Gastroesophageal sphincter (tissue), 4 donors: Measurements from ENCODE around the gene CNPY2. TPM values are rescaled to one million over a fixed set of nuclear protein-coding genes. Genes with fewer than 3 reads are reported as not detected.
A peak's percentile ranks its signal among the peaks of the same experiment; 100 is the strongest.

ENCODE experiments used
- ATAC-seq: fragments of 150-250 bp; one replicate; pipeline ENCODE4 v1.9.1; 2016; ENCODE audit warnings: mild to moderate bottlenecking, moderate library complexity
- H3K27ac ChIP-seq, 4 donors: fragments of 200-600 bp; sonication (generic) in 3 of 4; 1 replicate in 3 of 4; 2 replicates in 1 of 4; pipeline ENCODE4 v1.5.1; 2016 to 2019
- H3K27me3 ChIP-seq: fragments of 200-600 bp; sonication (generic); one replicate; pipeline ENCODE4 v1.5.1; 2019
- H3K36me3 ChIP-seq, 2 donors: fragments of 200-600 bp; sonication (generic); one replicate each; pipeline ENCODE4 v1.5.1; 2019; ENCODE audit warnings: control low read depth in 1 of 2
- H3K4me1 ChIP-seq, 3 donors: fragments of 200-600 bp; sonication (generic); 1 replicate in 2 of 3; 2 replicates in 1 of 3; pipeline ENCODE4 v1.5.1; 2016 to 2019; ENCODE audit warnings: control low read depth in 2 of 3
- H3K4me3 ChIP-seq, 2 donors: fragments of 200-600 bp; sonication (generic); one replicate each; pipeline ENCODE4 v1.5.1; 2019; ENCODE audit warnings: mild to moderate bottlenecking in 1 of 2, moderate library complexity in 1 of 2
- H3K9me3 ChIP-seq, 3 donors: fragments of 200-600 bp; sonication (generic); one replicate each; pipeline ENCODE4 v1.5.1; 2017 to 2019; ENCODE audit warnings: control low read depth in 2 of 3
- CTCF ChIP-seq, 4 experiments: fragments of 200-600 bp in 2 of 4; fragments of 450-650 bp in 2 of 4; sonication (generic) in 1 of 4; IDR thresholded peaks; one replicate each; pipeline ENCODE4 v1.5.1; 2017 to 2019; ENCODE audit warnings: antibody characterized with exemption in 4 of 4, mild to moderate bottlenecking in 2 of 4, moderate library complexity in 2 of 4
- EP300 ChIP-seq: sonication (generic); formaldehyde crosslinking; IDR thresholded peaks from one replicate; pipeline ENCODE4 v1.6.1; 2017; ENCODE audit warnings: antibody characterized with exemption, mild to moderate bottlenecking
- POLR2A ChIP-seq, 2 donors: fragments of 450-650 bp; IDR thresholded peaks; one replicate each; pipeline ENCODE4 v1.6.1; 2017; ENCODE audit warnings: antibody characterized with exemption in 2 of 2, mild to moderate bottlenecking in 2 of 2, moderate library complexity in 1 of 2
- POLR2AphosphoS5 ChIP-seq: sonication (generic); formaldehyde crosslinking; IDR thresholded peaks from one replicate; pipeline ENCODE4 v1.6.1; 2017; ENCODE audit warnings: antibody characterized with exemption
- WGBS, 2 donors: methylation state at CpG; one replicate each; pipeline ENCODE4 v1.1.5; 2018; ENCODE audit warnings: low coverage in 1 of 2; 5-methylcytosine and 5-hydroxymethylcytosine counted together
- total RNA-seq, 4 donors: library from RNA; depleted of rRNA; stranded (reverse); fragments of >200 nt; gene quantifications; one replicate each; pipeline ENCODE4 v1.1.0, GENCODE V29; 2016

The CNPY2 gene
- total RNA-seq, result 10 to 100 TPM; 55.7 to 82.0 (median 65.2) TPM

GRCh38 chr12:56315622-56316473, at the start of gene CNPY2:
Gene CNPY2, minus strand, starts transcription at chr12:56315988. Its CDS starts 771 bp downstream, at chr12:56315217.
- peak within 1 kb of the TSS; percentile 71 to 89 for H3K4me3 ChIP-seq
- peaks cover 0 to 68% of the 10 kb centered on the region in 2 donors for H3K36me3 ChIP-seq
- H3K4me1 ChIP-seq, result peaks cover 0 to 25% (median 9%) of the 10 kb centered on the region in 3 donors
- no peaks in the 10 kb centered on the region for H3K27me3 ChIP-seq
- WGBS, 2 donors, result 0% methylated on average over 3 to 9 of the region's 62 CpGs
- ATAC-seq, result peak; percentile 98
- no peaks in the 10 kb centered on the region for H3K9me3 ChIP-seq
- H3K27ac ChIP-seq, result peak within 1 kb of the TSS; percentile 69 to 96 (median 93)
- TF ChIP-seq POLR2A (IDR thresholded peaks at IDR 0.05), result peak; percentile 75 to 76
- TF ChIP-seq POLR2AphosphoS5, result peak; percentile 75
- TF ChIP-seq CTCF (IDR thresholded peaks at IDR 0.05), result peak in 3 of 4 experiments; percentile 16 to 42 (median 29)
- TF ChIP-seq EP300, result no peak

- H3K4me3 ChIP-seq, result no peak within 1 kb of the TSS
- no peaks in the 10 kb centered on the region for H3K36me3 ChIP-seq
- no peaks in the 10 kb centered on the region for H3K9me3 ChIP-seq
- H3K4me1 ChIP-seq, result peaks cover 7 to 26% (median 9%) of the 10 kb centered on the region in 3 donors
- TF ChIP-seq CTCF (IDR thresholded peaks at IDR 0.05), result no peak
- no peak for TF ChIP-seq EP300
- H3K27me3 ChIP-seq, result peaks cover 11% of the 10 kb centered on the region
- 92 to 93% methylated on average over 3 to 10 of the region's 10 CpGs for WGBS, 2 donors
- H3K27ac ChIP-seq, result no peak within 1 kb of the TSS
- ATAC-seq, result no peak
Measured at GRCh38 chr12:56362130-56363059, 46.6 kb upstream of the CNPY2 start, which contains the start of gene APOF. Gene APOF, minus strand, starts transcription at chr12:56362857. Its CDS starts 112 bp downstream, at chr12:56362745.

GRCh38 chr12:56361487-56362129, 45.8 kb upstream of the CNPY2 start:
- Histone ChIP-seq H3K27me3 (peaks cover 4% of the 10 kb centered on the region), H3K4me3 (no peak overlapping the region), H3K36me3 (peaks cover 0 to under 1% of the 10 kb centered on the region in 2 donors), H3K9me3 (no peaks in the 10 kb centered on the region), H3K4me1 (peaks cover 7 to 31% (median 9%) of the 10 kb centered on the region in 3 donors), H3K27ac (no peak overlapping the region)
- TF ChIP-seq CTCF (IDR thresholded peaks at IDR 0.05) (no peak), POLR2A (IDR thresholded peaks at IDR 0.05) (no peak), POLR2AphosphoS5 (no peak), EP300 (no peak)
- no peak for ATAC-seq
- WGBS, 2 donors, result 93% methylated on average over 3 of the region's 8 CpGs; no CpG with 5 or more reads in 1 of the 2 donors

GRCh38 chr12:56359851-56360767, 44.3 kb upstream of the CNPY2 start, which contains the start of gene STAT2:
Gene STAT2, minus strand, starts transcription at chr12:56360107. Its CDS starts 3,536 bp downstream, at chr12:56356571.
- H3K27me3 ChIP-seq, result no peaks in the 10 kb centered on the region
- peak within 1 kb of the TSS; percentile 92 for H3K27ac ChIP-seq
- no peaks in the 10 kb centered on the region for H3K9me3 ChIP-seq
- peaks cover 7 to 31% (median 9%) of the 10 kb centered on the region in 3 donors for H3K4me1 ChIP-seq
- peak within 1 kb of the TSS; percentile 62 to 89 for H3K4me3 ChIP-seq
- peak; percentile 99 for ATAC-seq
- H3K36me3 ChIP-seq, result peaks cover 0 to 15% of the 10 kb centered on the region in 2 donors
- 0 to 1% methylated on average over 22 to 28 of the region's 54 CpGs for WGBS, 2 donors
- TF ChIP-seq POLR2A (IDR thresholded peaks at IDR 0.05) (peak; percentile 37 to 60), EP300 (no peak), POLR2AphosphoS5 (peak; percentile 80), CTCF (IDR thresholded peaks at IDR 0.05) (peak in 2 of 4 experiments; percentile 16 to 24)
